ENCODE measurements around the gene ANXA8.
"Not testable (repeated sequence)": the region's sequence is repeated elsewhere in the genome, so short reads cannot be mapped to it uniquely, and the experiment has no call there.

- TF ChIP-seq CTCF, POLR2A (IDR thresholded peaks at IDR 0.05): not testable (repeated sequence)
Observed at GRCh38 chr10:47491600-47491999, 7.7 kb upstream of the ANXA8 start, which contains the start of gene FAM25G.

All from ovary (tissue), 3 donors.